ENCODE measurements around the gene AK5.

AK5 gene

GRCh38 chr1:77562596-77563150, 280.9 kb downstream of the AK5 start:
- no peaks in the 10 kb centered on the region for H3K4me1 Mint-ChIP-seq
- H3K27ac Mint-ChIP-seq, result peak overlapping the region; percentile 28
- TF ChIP-seq, protein P1, sequence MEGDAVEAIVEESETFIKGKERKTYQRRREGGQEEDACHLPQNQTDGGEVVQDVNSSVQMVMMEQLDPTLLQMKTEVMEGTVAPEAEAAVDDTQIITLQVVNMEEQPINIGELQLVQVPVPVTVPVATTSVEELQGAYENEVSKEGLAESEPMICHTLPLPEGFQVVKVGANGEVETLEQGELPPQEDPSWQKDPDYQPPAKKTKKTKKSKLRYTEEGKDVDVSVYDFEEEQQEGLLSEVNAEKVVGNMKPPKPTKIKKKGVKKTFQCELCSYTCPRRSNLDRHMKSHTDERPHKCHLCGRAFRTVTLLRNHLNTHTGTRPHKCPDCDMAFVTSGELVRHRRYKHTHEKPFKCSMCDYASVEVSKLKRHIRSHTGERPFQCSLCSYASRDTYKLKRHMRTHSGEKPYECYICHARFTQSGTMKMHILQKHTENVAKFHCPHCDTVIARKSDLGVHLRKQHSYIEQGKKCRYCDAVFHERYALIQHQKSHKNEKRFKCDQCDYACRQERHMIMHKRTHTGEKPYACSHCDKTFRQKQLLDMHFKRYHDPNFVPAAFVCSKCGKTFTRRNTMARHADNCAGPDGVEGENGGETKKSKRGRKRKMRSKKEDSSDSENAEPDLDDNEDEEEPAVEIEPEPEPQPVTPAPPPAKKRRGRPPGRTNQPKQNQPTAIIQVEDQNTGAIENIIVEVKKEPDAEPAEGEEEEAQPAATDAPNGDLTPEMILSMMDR (IDR thresholded peaks at IDR 0.05), result no peak
- no peak overlapping the region for H3K4me3 Mint-ChIP-seq
- peaks cover 49% of the 10 kb centered on the region for H3K36me3 Mint-ChIP-seq (ENCODE audit: low read depth)
- peaks cover 4% of the 10 kb centered on the region for H3K27me3 Mint-ChIP-seq (ENCODE audit: low read depth, poor library complexity)
- H3K9me3 Mint-ChIP-seq, result no peaks in the 10 kb centered on the region
- DNase-seq, result no peak

DNA sequence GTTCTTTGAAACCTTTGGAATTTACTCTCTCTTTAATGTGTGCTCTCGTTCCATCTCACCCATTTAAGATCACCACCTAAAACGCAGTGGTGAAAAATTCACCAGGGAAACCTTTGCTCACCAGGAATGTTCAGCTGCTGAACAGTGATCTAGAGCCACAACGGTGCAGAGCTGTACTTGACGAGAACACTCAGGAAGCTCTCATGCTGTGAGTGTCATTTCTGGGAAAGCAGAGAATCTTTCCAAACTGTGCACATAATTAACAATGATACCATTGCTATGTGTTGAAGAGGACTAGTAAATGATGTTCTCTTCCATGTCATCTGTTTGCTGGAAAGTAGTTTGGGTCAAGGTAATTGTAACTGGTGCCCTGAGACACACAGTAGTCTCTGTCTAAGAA, 283.5 kb downstream of the AK5 start:
- Mint-ChIP-seq H3K27ac (peak overlapping the region; percentile 17), H3K36me3 (ENCODE audit: low read depth) (peaks cover 54% of the 10 kb centered on the region), H3K4me1 (no peaks in the 10 kb centered on the region), H3K9me3 (no peaks in the 10 kb centered on the region), H3K27me3 (ENCODE audit: low read depth, poor library complexity) (no peaks in the 10 kb centered on the region), H3K4me3 (no peak overlapping the region)
- DNase-seq, result no peak
- TF ChIP-seq, protein P1 (IDR thresholded peaks at IDR 0.05), result no peak

GRCh38 chr1:77571642-77572041, 289.8 kb downstream of the AK5 start:
- H3K27ac Mint-ChIP-seq, result no peak overlapping the region
- H3K9me3 Mint-ChIP-seq, result no peaks in the 10 kb centered on the region
- no peak overlapping the region for H3K4me3 Mint-ChIP-seq
- H3K4me1 Mint-ChIP-seq, result no peaks in the 10 kb centered on the region
- peaks cover 75% of the 10 kb centered on the region for H3K36me3 Mint-ChIP-seq (ENCODE audit: low read depth)
- DNase-seq, result no peak
- H3K27me3 Mint-ChIP-seq (ENCODE audit: low read depth, poor library complexity), result peaks cover 3% of the 10 kb centered on the region
- TF ChIP-seq, protein P1 (IDR thresholded peaks at IDR 0.05), result no peak

- no peak for DNase-seq
- no peaks in the 10 kb centered on the region for H3K9me3 Mint-ChIP-seq
- H3K4me1 Mint-ChIP-seq, result no peaks in the 10 kb centered on the region
- H3K4me3 Mint-ChIP-seq, result no peak overlapping the region
- H3K27ac Mint-ChIP-seq, result no peak overlapping the region
- TF ChIP-seq, protein P1 (IDR thresholded peaks at IDR 0.05), result no peak
- no peaks in the 10 kb centered on the region for H3K27me3 Mint-ChIP-seq (ENCODE audit: low read depth, poor library complexity)
- H3K36me3 Mint-ChIP-seq (ENCODE audit: low read depth), result peaks cover 45% of the 10 kb centered on the region
Measured at GRCh38 chr1:77579547-77579946, 297.7 kb downstream of the AK5 start.

DNA sequence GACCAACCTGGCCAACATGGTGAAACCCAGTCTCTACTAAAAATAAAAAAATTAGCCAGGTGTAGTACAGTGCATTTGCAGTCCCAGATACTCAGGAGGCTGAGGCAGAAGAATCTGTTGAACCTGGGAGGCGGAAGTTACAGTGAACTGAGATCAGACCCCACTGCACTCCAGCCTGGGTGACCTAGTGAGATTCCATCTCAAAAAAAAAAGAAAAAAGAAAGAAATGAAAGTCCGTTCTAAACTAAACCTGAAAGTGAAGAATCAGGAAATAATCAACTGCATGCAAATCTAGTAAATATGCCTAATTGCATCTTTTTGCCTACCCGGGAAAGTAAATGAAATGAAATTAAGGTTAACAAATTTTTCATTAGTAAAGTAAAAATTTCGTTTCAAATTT, 301.1 kb downstream of the AK5 start:
- DNase-seq, result no peak
- no peak overlapping the region for H3K27ac Mint-ChIP-seq
- H3K4me3 Mint-ChIP-seq, result no peak overlapping the region
- peaks cover 40% of the 10 kb centered on the region for H3K36me3 Mint-ChIP-seq (ENCODE audit: low read depth)
- no peaks in the 10 kb centered on the region for H3K9me3 Mint-ChIP-seq
- no peaks in the 10 kb centered on the region for H3K4me1 Mint-ChIP-seq
- no peaks in the 10 kb centered on the region for H3K27me3 Mint-ChIP-seq (ENCODE audit: low read depth, poor library complexity)
- TF ChIP-seq, protein P1 (IDR thresholded peaks at IDR 0.05), result no peak

GRCh38 chr1:77583483-77583882, 301.7 kb downstream of the AK5 start:
- no peak overlapping the region for H3K27ac Mint-ChIP-seq
- H3K27me3 Mint-ChIP-seq (ENCODE audit: low read depth, poor library complexity), result no peaks in the 10 kb centered on the region
- H3K9me3 Mint-ChIP-seq, result no peaks in the 10 kb centered on the region
- H3K4me3 Mint-ChIP-seq, result no peak overlapping the region
- H3K36me3 Mint-ChIP-seq (ENCODE audit: low read depth), result peaks cover 46% of the 10 kb centered on the region
- no peaks in the 10 kb centered on the region for H3K4me1 Mint-ChIP-seq
- DNase-seq, result no peak
- TF ChIP-seq, protein P1 (IDR thresholded peaks at IDR 0.05), result no peak
